GM12891 (cell line): ENCODE measurements around the gene SSUH2.

ENCODE experiments used
- POLR2A ChIP-seq: IDR thresholded peaks from 2 replicates; pipeline ENCODE4 v1.6.1; 2011; ENCODE audit warnings: low read depth, low read length, control low read depth
- POLR2AphosphoS5 ChIP-seq: IDR thresholded peaks from 2 replicates; pipeline ENCODE4 v1.6.1; 2011; ENCODE audit warnings: low read depth, low read length, control low read depth
- POU2F2 ChIP-seq: IDR thresholded peaks from 2 replicates; pipeline ENCODE4 v1.6.1; 2011; ENCODE audit warnings: low read depth, mild to moderate bottlenecking, control low read depth, low read length, moderate library complexity
- TAF1 ChIP-seq: IDR thresholded peaks from 2 replicates; pipeline ENCODE4 v1.6.1; 2011; ENCODE audit warnings: low read depth, low read length, control low read depth

DNA sequence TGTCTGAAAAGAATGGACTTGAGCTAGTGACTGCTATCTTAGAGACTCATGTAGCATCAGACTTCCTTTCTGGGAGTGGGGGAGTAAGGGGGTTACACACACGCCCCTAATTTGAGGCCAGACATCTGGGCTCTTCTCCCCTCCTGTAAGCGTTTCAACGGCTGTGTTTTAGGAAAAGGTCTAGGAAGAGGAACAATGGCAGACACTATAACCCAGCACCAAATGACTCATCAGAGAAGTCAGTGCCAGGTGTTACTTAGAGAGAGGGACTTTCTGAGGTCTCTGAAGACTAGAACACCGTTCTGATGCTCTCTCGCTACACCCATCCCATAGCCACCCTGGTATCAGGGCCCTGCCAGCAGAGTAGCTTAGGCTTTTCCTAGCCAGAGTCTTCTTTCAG lies 65.5 kb downstream of the SSUH2 start:
- no peak for TF ChIP-seq TAF1
- no peak for TF ChIP-seq POLR2A
- TF ChIP-seq POLR2AphosphoS5: no peak
- no peak for TF ChIP-seq POU2F2
